Heart right ventricle (tissue), 16 donors: ENCODE measurements around the gene TNIP1. TPM values are rescaled to one million over a fixed set of nuclear protein-coding genes. Genes with fewer than 3 reads are reported as not detected.

ENCODE experiments used
- ATAC-seq, 8 donors: fragments of 200-7000 bp; cut with Tn5 transposase; one replicate each; pipeline ENCODE4 v1.9.1; 2020; ENCODE audit warnings: mild to moderate bottlenecking in 8 of 8, moderate library complexity in 8 of 8, moderate number of reproducible peaks in 1 of 8
- DNase-seq, 2 donors: peaks; one replicate each; pipeline ENCODE4 v3.0.0-alpha.2; 2020
- H3K27ac ChIP-seq, 10 donors: fragments of 200-600 bp; sonication (generic) in 2 of 10; one replicate each; pipeline versions ENCODE4 v1.5.0 to v1.8.0; 2020 to 2022; ENCODE audit warnings: mild to moderate bottlenecking in 3 of 10
- H3K27me3 ChIP-seq, 7 donors: fragments of 200-600 bp; one replicate each; pipeline ENCODE4 v1.8.0; 2021 to 2022; ENCODE audit warnings: mild to moderate bottlenecking in 2 of 7
- H3K36me3 ChIP-seq, 9 donors: fragments of 200-600 bp; sonication (generic) in 1 of 9; one replicate each; pipeline versions ENCODE4 v1.5.0 to v1.8.0; 2020 to 2022; ENCODE audit warnings: mild to moderate bottlenecking in 2 of 9
- H3K4me1 ChIP-seq, 9 donors: fragments of 200-600 bp; sonication (generic) in 1 of 9; one replicate each; pipeline versions ENCODE4 v1.5.0 to v1.8.0; 2020 to 2022; ENCODE audit warnings: mild to moderate bottlenecking in 4 of 9
- H3K4me3 ChIP-seq, 10 donors: fragments of 200-600 bp; sonication (generic) in 2 of 10; one replicate each; pipeline versions ENCODE4 v1.5.0 to v1.8.0; 2020 to 2022; ENCODE audit warnings: mild to moderate bottlenecking in 7 of 10, moderate library complexity in 2 of 10
- H3K9me3 ChIP-seq, 11 donors: fragments of 200-600 bp in 10 of 11; sonication (generic) in 2 of 11; one replicate each; pipeline versions ENCODE4 v1.5.0 to v1.8.0; 2013 to 2022; ENCODE audit warnings: mild to moderate bottlenecking in 2 of 11, control low read depth in 1 of 11, moderate library complexity in 1 of 11
- CTCF ChIP-seq, 9 donors: fragments of 200-600 bp; sonication (generic) in 2 of 9; IDR thresholded peaks; one replicate each; pipeline versions ENCODE4 v1.5.0 to v1.8.0; 2021 to 2022; ENCODE audit warnings: antibody characterized with exemption in 9 of 9, mild to moderate bottlenecking in 5 of 9, moderate library complexity in 1 of 9
- WGBS, 2 donors: extraction: QIAGEN DNeasy Blood & Tissue Kit; methylation state at CpG; one replicate each; pipeline ENCODE4 v1.1.7; 2013; ENCODE audit warnings: inconsistent platforms in 1 of 2; 5-methylcytosine and 5-hydroxymethylcytosine counted together
- intact Hi-C, 10 donors: fragments of 100-400 bp; cut with DNase I; formaldehyde crosslinking; loops; one replicate each; pipeline versions ENCODE4 v1.11.1 to v1.14.2; 2022
- polyA plus RNA-seq, 2 donors: library from polyadenylated mRNA; stranded (reverse); fragments of 200-250 nt; gene quantifications; one replicate each; pipeline ENCODE4 v1.2.3, GENCODE V29; 2013
- total RNA-seq, 10 donors: library from RNA; stranded (reverse); fragmentation: NEBNext Ultra II Directional in 3 of 10; extraction: Animal tissue kit (Norgen Biotek cat#: 25700) in 3 of 10; gene quantifications; one replicate each; pipeline versions ENCODE4 v1.2.1 to v1.2.4, GENCODE V29; 2021 to 2023
- donor health status: Arrhythmogenic right ventricular cardiomyopathy.
- donor health status: ischemic (EF 13 %, LVEDD 7.1; RV severe dilation, severe dysfunction).
- donor health status: healthy with polysubstance abuse.
- donor health status: DM: no; HTN: yes; CAD: no.
- donor health status: DM: no; HTN: no; CAD: no.
- donor health status: ischemic (EF 25% LVEDD 6.9; RV normal size, moderate dysfunction).
- donor health status: ischemic (EF 25% LVEDD 5.7; RV mildly dilated, moderate dysfunction).
- donor health status: healthy.
- donor health status: DM: yes; HTN: yes; CAD: no.
- donor health status: Ischemic cardiomyopathy.
- donor health status: ischemic (EF 35%, LVEDD 5.7; RV mildly dilated, moderate dysfunction).
- donor health status: nonischemic (EF 11% LVEDD 7.7; RV severe dilation, severe dysfunction).
- donor health status: DM: yes; HTN: yes; CAD: no.
- donor health status: PGD.
- donor health status: ischemic (EF 29% LVEDD 5.4; RV normal size, mild dysfunction).
- donor health status: nonischemic (EF 23%, LVEDD 6.1; RV moderate dilation, normal function).

The TNIP1 gene
- total and polyA plus RNA-seq, 12 donors = 63.8 to 130 (median 124) TPM

DNA sequence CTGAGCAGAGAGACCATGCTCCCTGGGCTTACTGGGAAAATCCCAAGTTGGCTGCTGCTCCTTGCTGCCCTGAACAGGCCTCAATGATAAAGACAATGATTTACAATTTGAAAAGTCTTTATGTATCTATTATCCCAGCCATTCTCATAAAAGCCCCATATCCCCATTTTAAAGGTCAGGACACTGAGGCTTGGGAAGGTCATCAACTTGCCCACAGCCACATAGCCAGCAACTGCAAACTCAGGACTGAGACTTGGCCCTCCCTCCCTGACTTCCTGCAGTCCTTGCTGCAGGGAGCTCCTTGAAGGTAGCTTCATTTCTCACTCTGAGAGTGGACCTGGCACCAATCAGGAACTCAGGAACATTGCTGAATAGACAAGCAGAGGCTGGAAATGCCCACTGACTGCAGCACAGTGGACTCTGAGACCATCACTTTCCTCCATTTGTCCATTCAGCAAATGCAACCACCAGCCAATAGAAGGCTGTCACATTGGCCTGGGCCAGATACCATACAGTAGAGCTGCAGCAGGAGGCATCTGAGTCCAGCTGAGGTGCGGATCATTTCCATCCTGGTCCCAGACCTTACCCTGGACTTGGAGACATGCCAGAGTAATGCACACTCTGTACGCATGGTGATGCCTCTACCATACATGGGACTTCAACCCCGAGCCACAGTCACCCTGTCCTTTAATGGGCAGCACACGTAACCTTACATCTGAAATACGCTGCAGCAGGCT, 18.3 kb downstream of the TNIP1 start:
- no peaks in the 10 kb centered on the region for H3K9me3 ChIP-seq
- ATAC-seq (peak in 2 of 8 donors; percentile 0 to 15), DNase-seq (no peak)
- peaks cover 0 to 77% (median 30%) of the 10 kb centered on the region in 9 donors for H3K36me3 ChIP-seq
- H3K27me3 ChIP-seq = no peaks in the 10 kb centered on the region
- intact Hi-C loops = loop anchor here in 1 of 10 donors (5.0 kb wide), 1 partner anchor 45 kb away; no protein-coding TSS in a partner anchor
- H3K4me3 ChIP-seq = no peak overlapping the region
- H3K4me1 ChIP-seq = peaks cover 38 to 96% (median 87%) of the 10 kb centered on the region in 9 donors
- peak overlapping the region; percentile 78 to 93 (median 88) for H3K27ac ChIP-seq
- WGBS, 2 donors = 77 to 78% methylated on average over 5 of the region's 5 CpGs
- TF ChIP-seq CTCF (IDR thresholded peaks at IDR 0.05) = no peak

DNA sequence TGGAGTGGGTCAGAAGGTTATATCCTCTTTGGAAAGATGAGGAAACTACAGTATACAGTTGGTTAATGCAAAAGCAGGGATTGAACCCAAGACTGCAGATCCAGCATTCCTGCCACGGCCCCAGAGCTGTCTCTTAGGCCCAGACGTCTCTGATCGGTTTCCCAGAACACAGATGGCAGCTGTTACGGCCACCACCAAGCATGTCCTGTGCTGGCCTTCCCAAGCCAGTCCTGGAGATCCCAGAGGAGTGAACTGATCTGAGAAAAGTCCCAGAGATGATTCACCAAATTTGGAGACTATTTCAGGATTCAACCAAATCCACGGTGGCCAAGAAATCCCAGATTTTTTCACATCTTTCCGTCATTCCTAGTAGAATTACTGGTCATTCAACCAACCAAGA, 20.1 kb downstream of the TNIP1 start:
- peaks cover 0 to 79% (median 46%) of the 10 kb centered on the region in 9 donors for H3K36me3 ChIP-seq
- no peaks in the 10 kb centered on the region for H3K9me3 ChIP-seq
- H3K4me1 ChIP-seq = peaks cover 34 to 96% (median 68%) of the 10 kb centered on the region in 9 donors
- 66 to 78% methylated on average over 6 of the region's 6 CpGs for WGBS, 2 donors
- H3K27ac ChIP-seq = peak overlapping the region in 9 of 10 donors; percentile 56 to 89 (median 78)
- no peaks in the 10 kb centered on the region for H3K27me3 ChIP-seq
- DNase-seq = no peak
- no peak for TF ChIP-seq CTCF (IDR thresholded peaks at IDR 0.05)
- peak in 1 of 8 donors; percentile 32 for ATAC-seq
- H3K4me3 ChIP-seq = no peak overlapping the region
- intact Hi-C loops = loop anchor here in 1 of 10 donors (5.0 kb wide), 1 partner anchor 47 kb away; no protein-coding TSS in a partner anchor

GRCh38 chr5:151058891-151059489, 21.8 kb downstream of the TNIP1 start:
- intact Hi-C loops = loop anchor here in 2 of 10 donors (5.0 to 10.0 kb wide), 2 partner anchors 176 to 183 kb away; no protein-coding TSS in a partner anchor
- Histone ChIP-seq H3K27me3 (no peaks in the 10 kb centered on the region), H3K4me1 (peaks cover 24 to 95% (median 51%) of the 10 kb centered on the region in 9 donors), H3K4me3 (no peak overlapping the region), H3K36me3 (peaks cover 0 to 90% (median 56%) of the 10 kb centered on the region in 9 donors), H3K27ac (peak overlapping the region in 9 of 10 donors; percentile 4 to 89 (median 61)), H3K9me3 (no peaks in the 10 kb centered on the region)
- ATAC-seq (peak in 3 of 8 donors; percentile 18 to 29 (median 21)), DNase-seq (no peak)
- peak in 2 of 9 donors; percentile 19 to 33 for TF ChIP-seq CTCF (IDR thresholded peaks at IDR 0.05)
- WGBS, 2 donors = 78 to 82% methylated on average over 7 of the region's 7 CpGs

DNA sequence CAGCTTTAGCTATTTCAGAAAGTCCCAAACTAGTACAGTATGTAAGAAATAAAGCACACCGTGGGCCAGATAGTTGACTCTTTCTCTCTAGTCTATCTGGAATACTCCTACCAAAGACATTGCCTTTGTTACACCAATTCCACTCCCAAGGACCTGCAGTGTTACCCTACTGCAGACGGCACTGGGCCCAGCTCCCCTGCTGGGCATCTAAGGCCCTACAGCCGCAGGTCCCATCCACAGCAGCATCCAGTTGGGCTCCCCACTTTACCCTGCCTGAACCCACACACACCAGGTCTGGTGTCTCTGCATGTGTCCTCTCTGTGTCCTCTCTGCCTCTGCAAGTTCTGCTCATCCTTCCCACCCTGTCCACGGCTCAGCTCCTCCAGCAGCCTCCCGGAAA, 22.5 kb downstream of the TNIP1 start:
- Histone ChIP-seq H3K4me1 (peaks cover 18 to 95% (median 44%) of the 10 kb centered on the region in 9 donors), H3K9me3 (no peaks in the 10 kb centered on the region), H3K4me3 (no peak overlapping the region), H3K27me3 (no peaks in the 10 kb centered on the region), H3K27ac (peak overlapping the region in 5 of 10 donors; percentile 47 to 89 (median 78)), H3K36me3 (peaks cover 0 to 97% (median 56%) of the 10 kb centered on the region in 9 donors)
- no peak for TF ChIP-seq CTCF (IDR thresholded peaks at IDR 0.05)
- WGBS, 2 donors = 85 to 96% methylated on average over 5 of the region's 5 CpGs
- ATAC-seq (no peak), DNase-seq (no peak)
- intact Hi-C loops = loop anchor here in 2 of 10 donors (5.0 to 10.0 kb wide), 2 partner anchors 176 to 184 kb away; no protein-coding TSS in a partner anchor
